Peyer's patch (tissue), 4 donors: ENCODE measurements around the gene DHX38.

ENCODE experiments used
- CTCF ChIP-seq, 6 experiments: fragments of 450-650 bp in 4 of 6; fragments of 200-600 bp in 2 of 6; sonication (generic) in 1 of 6; IDR thresholded peaks; one replicate each; pipeline ENCODE4 v1.5.1; 2017 to 2019; ENCODE audit warnings: antibody characterized with exemption in 6 of 6, mild to moderate bottlenecking in 3 of 6, moderate library complexity in 1 of 6
- POLR2A ChIP-seq, 2 donors: fragments of 450-650 bp; IDR thresholded peaks; one replicate each; pipeline ENCODE4 v1.5.1; 2017; ENCODE audit warnings: antibody characterized with exemption in 2 of 2, mild to moderate bottlenecking in 2 of 2, moderate library complexity in 2 of 2

DNA sequence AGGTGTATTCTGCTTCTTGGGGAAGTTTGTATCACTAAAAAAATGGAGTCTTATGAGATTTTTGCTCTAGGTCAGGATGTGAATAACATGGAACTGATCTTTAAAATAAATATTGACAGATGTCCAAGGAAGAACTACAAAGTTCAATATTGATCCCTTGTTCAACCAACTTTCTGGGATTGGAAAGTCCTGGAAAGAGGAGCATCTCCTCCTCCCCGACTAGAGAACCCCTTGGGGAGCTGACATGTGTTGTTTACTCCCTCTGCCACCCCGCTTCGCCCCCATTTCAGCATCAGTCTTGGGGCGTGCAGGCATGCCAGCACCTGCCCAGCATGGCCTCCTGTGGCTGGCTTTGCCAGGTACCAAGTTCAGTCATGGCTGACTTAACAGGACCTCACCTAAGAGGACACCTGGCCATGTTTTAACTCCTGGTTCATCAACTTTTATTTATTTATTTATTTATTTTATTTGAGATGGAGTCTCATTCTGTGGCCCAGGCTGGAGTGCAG lies 44.5 kb downstream of the DHX38 start:
- no peak for TF ChIP-seq CTCF (IDR thresholded peaks at IDR 0.05)
- TF ChIP-seq POLR2A (IDR thresholded peaks at IDR 0.05), result no peak
